Heart left ventricle (tissue), 16 donors: ENCODE results near the gene ALDH1L1. TPM values are rescaled to one million over a fixed set of nuclear protein-coding genes. Genes with fewer than 3 reads are reported as not detected.
A peak's percentile ranks its signal among the peaks of the same experiment; 100 is the strongest.

Experiments used
- ATAC-seq, 4 donors: fragments of 200-7000 bp; cut with Tn5 transposase; one replicate each; pipeline ENCODE4 v1.9.1; 2020 to 2022; ENCODE audit warnings: moderate library complexity in 4 of 4, mild to moderate bottlenecking in 3 of 4, moderate number of reproducible peaks in 1 of 4
- DNase-seq, 5 donors: peaks; one replicate each; pipeline ENCODE4 v3.0.0-alpha.2; 2020
- H3K27ac ChIP-seq, 12 donors: fragments of 200-600 bp; sonication (generic) in 4 of 12; one replicate each; pipeline versions ENCODE4 v1.5.0 to v1.8.0; 2016 to 2022; ENCODE audit warnings: mild to moderate bottlenecking in 2 of 12
- H3K27me3 ChIP-seq, 9 donors: fragments of 200-600 bp; sonication (generic) in 2 of 9; one replicate each; pipeline versions ENCODE4 v1.5.1 to v1.8.0; 2016 to 2022; ENCODE audit warnings: mild to moderate bottlenecking in 3 of 9
- H3K36me3 ChIP-seq, 9 donors: fragments of 200-600 bp; sonication (generic) in 2 of 9; one replicate each; pipeline versions ENCODE4 v1.5.0 to v1.8.0; 2018 to 2022; ENCODE audit warnings: mild to moderate bottlenecking in 2 of 9
- H3K4me1 ChIP-seq, 12 donors: fragments of 200-600 bp; sonication (generic) in 4 of 12; one replicate each; pipeline versions ENCODE4 v1.5.0 to v1.8.0; 2016 to 2022; ENCODE audit warnings: mild to moderate bottlenecking in 3 of 12
- H3K4me3 ChIP-seq, 12 donors: fragments of 200-600 bp; sonication (generic) in 4 of 12; one replicate each; pipeline versions ENCODE4 v1.5.0 to v1.8.0; 2017 to 2022; ENCODE audit warnings: mild to moderate bottlenecking in 9 of 12, moderate library complexity in 4 of 12
- H3K9me3 ChIP-seq, 12 donors: fragments of 200-600 bp; sonication (generic) in 4 of 12; one replicate each; pipeline versions ENCODE4 v1.5.0 to v1.8.0; 2016 to 2022; ENCODE audit warnings: mild to moderate bottlenecking in 1 of 12
- POLR2A ChIP-seq, 2 donors: fragments of 450-650 bp; IDR thresholded peaks; one replicate each; pipeline ENCODE4 v1.6.1; 2017; ENCODE audit warnings: antibody characterized with exemption in 2 of 2, mild to moderate bottlenecking in 2 of 2, moderate library complexity in 2 of 2
- WGBS, 4 donors: extraction: QIAGEN DNeasy Blood & Tissue Kit in 2 of 4; methylation state at CpG; one replicate each; pipeline versions ENCODE4 v1.1.5 to v1.1.7; 2013 to 2018; 5-methylcytosine and 5-hydroxymethylcytosine counted together
- intact Hi-C, 10 donors: fragments of 100-400 bp; cut with DNase I; formaldehyde crosslinking; loops; one replicate each; pipeline versions ENCODE4 v1.11.1 to v1.14.2; 2022
- polyA plus RNA-seq, 2 donors: library from polyadenylated mRNA; stranded (reverse); fragments of 200-250 nt; gene quantifications; one replicate each; pipeline ENCODE4 v1.2.3, GENCODE V29; 2013
- total RNA-seq, 9 donors: library from RNA; depleted of rRNA in 2 of 9; stranded (reverse); fragments of >200 nt in 2 of 9; fragmentation: NEBNext Ultra II Directional in 3 of 9; extraction: Animal tissue kit (Norgen Biotek cat#: 25700) in 3 of 9; gene quantifications; one replicate each; pipeline versions ENCODE4 v1.1.0 to v1.2.4, GENCODE V29; 2016 to 2023
- TF ChIP-seq, protein P1 (sequence below), 12 donors: fragments of 200-600 bp; sonication (generic) in 4 of 12; IDR thresholded peaks; one replicate each; pipeline versions ENCODE4 v1.5.0 to v1.8.0; 2018 to 2022; ENCODE audit warnings: antibody characterized with exemption in 12 of 12, mild to moderate bottlenecking in 5 of 12
- donor health status: ischemic (EF 13 %, LVEDD 7.1; RV severe dilation, severe dysfunction).
- donor health status: healthy with polysubstance abuse.
- donor health status: DM: no; HTN: yes; CAD: no.
- donor health status: DM: no; HTN: no; CAD: no.
- donor health status: ischemic (EF 25% LVEDD 6.9; RV normal size, moderate dysfunction).
- donor health status: ischemic (EF 25% LVEDD 5.7; RV mildly dilated, moderate dysfunction).
- donor health status: healthy.
- donor health status: DM: yes; HTN: yes; CAD: no.
- donor health status: ischemic (EF 35%, LVEDD 5.7; RV mildly dilated, moderate dysfunction).
- donor health status: nonischemic (EF 11% LVEDD 7.7; RV severe dilation, severe dysfunction).
- donor health status: DM: yes; HTN: yes; CAD: no.
- donor health status: PGD.
- donor health status: ischemic (EF 29% LVEDD 5.4; RV normal size, mild dysfunction).
- donor health status: nonischemic (EF 23%, LVEDD 6.1; RV moderate dilation, normal function).

ALDH1L1 gene
- total and polyA plus RNA-seq, 11 donors = 13.4 to 74.1 (median 29.0) TPM

GRCh38 chr3:126103121-126104027, 77.0 kb downstream of the ALDH1L1 start:
- 80 to 90% (median 84%) methylated on average over 17 to 22 of the region's 22 CpGs for WGBS, 4 donors
- Histone ChIP-seq H3K4me1 (peaks cover 0 to 34% (median 22%) of the 10 kb centered on the region in 12 donors), H3K27me3 (no peaks in the 10 kb centered on the region), H3K27ac (peak overlapping the region in 9 of 12 donors; percentile 5 to 75 (median 49)), H3K9me3 (no peaks in the 10 kb centered on the region), H3K36me3 (peaks cover 0 to 31% (median 0%) of the 10 kb centered on the region in 9 donors), H3K4me3 (no peak overlapping the region)
- intact Hi-C loops = no loop called here
- TF ChIP-seq, protein P1, sequence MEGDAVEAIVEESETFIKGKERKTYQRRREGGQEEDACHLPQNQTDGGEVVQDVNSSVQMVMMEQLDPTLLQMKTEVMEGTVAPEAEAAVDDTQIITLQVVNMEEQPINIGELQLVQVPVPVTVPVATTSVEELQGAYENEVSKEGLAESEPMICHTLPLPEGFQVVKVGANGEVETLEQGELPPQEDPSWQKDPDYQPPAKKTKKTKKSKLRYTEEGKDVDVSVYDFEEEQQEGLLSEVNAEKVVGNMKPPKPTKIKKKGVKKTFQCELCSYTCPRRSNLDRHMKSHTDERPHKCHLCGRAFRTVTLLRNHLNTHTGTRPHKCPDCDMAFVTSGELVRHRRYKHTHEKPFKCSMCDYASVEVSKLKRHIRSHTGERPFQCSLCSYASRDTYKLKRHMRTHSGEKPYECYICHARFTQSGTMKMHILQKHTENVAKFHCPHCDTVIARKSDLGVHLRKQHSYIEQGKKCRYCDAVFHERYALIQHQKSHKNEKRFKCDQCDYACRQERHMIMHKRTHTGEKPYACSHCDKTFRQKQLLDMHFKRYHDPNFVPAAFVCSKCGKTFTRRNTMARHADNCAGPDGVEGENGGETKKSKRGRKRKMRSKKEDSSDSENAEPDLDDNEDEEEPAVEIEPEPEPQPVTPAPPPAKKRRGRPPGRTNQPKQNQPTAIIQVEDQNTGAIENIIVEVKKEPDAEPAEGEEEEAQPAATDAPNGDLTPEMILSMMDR (IDR thresholded peaks at IDR 0.05) = peak in 1 of 12 donors; percentile 10
- TF ChIP-seq POLR2A (IDR thresholded peaks at IDR 0.05) = no peak
- ATAC-seq (no peak), DNase-seq (no peak)

GRCh38 chr3:126102530-126102951, 77.8 kb downstream of the ALDH1L1 start:
- peaks cover 0 to 26% (median 0%) of the 10 kb centered on the region in 9 donors for H3K36me3 ChIP-seq
- peak in 2 of 5 donors; percentile 54 to 61 for DNase-seq
- no peaks in the 10 kb centered on the region for H3K27me3 ChIP-seq
- ATAC-seq = peak; percentile 41 to 72 (median 58)
- intact Hi-C loops = no loop called here
- 33 to 49% (median 49%) methylated on average over 3 to 5 of the region's 5 CpGs for WGBS, 4 donors
- no peaks in the 10 kb centered on the region for H3K9me3 ChIP-seq
- TF ChIP-seq POLR2A (IDR thresholded peaks at IDR 0.05) = no peak
- TF ChIP-seq, protein P1 (IDR thresholded peaks at IDR 0.05) = no peak
- H3K4me1 ChIP-seq = peaks cover 0 to 34% (median 22%) of the 10 kb centered on the region in 12 donors
- no peak overlapping the region for H3K4me3 ChIP-seq
- H3K27ac ChIP-seq = peak overlapping the region in 10 of 12 donors; percentile 5 to 75 (median 43)

DNA sequence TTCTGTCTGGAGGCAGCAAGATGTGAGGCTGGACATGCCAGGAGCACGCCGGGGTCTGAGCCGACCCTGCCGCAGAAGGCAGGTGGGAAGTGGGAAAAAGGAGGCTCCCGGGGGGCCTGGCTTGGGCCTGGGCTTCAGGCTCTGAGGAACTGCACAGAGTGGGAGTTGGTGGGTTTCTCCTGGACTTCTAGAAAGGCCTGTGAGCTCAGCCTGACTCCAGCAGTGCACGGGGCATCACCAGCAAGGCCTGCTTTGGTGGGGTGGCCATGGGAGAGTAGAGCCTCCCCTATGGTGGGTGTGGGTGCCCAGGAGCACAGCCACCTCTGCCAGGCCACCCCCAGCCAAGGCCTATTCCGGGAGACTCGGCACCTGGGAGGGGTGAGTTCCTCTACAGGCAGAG, 78.4 kb downstream of the ALDH1L1 start:
- TF ChIP-seq POLR2A (IDR thresholded peaks at IDR 0.05) = no peak
- TF ChIP-seq, protein P1 (IDR thresholded peaks at IDR 0.05) = no peak
- no peak for DNase-seq
- Histone ChIP-seq H3K36me3 (peaks cover 0 to 22% (median 0%) of the 10 kb centered on the region in 9 donors), H3K27ac (peak overlapping the region in 9 of 12 donors; percentile 5 to 75 (median 49)), H3K27me3 (no peaks in the 10 kb centered on the region), H3K4me1 (peaks cover 0 to 34% (median 22%) of the 10 kb centered on the region in 12 donors), H3K4me3 (no peak overlapping the region), H3K9me3 (peaks cover 0 to 4% (median 0%) of the 10 kb centered on the region in 12 donors)
- ATAC-seq = peak in 3 of 4 donors; percentile 6 to 15 (median 13)
- intact Hi-C loops = no loop called here
- WGBS, 4 donors = 77 to 94% (median 90%) methylated on average over 8 of the region's 8 CpGs

DNA sequence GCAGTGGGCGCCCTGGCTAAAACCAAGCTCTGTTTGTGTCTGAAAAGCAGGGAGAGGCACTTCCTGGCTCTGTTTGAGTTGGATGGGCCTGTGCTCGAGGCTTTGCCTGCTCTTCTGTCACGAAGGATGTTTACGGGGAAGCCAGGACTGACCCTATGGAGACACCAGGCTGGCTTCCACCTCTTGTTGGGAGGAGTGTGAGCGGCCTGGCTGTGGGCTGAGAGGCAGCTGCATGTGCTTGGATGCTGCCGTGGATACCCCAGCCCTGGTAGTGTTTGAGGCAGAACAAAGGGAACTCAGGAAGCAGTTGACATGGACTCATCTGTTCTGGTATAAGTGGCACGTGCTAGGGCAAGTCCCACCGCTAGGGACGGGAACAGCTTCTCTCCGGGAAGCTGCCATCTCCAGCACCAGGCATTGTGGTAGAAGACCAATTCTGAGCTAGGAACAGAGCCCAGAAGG, 78.8 kb downstream of the ALDH1L1 start:
- Histone ChIP-seq H3K9me3 (peaks cover 0 to 8% (median 0%) of the 10 kb centered on the region in 12 donors), H3K36me3 (peaks cover 0 to 17% (median 0%) of the 10 kb centered on the region in 9 donors), H3K27ac (peak overlapping the region in 5 of 12 donors; percentile 9 to 75 (median 59)), H3K4me1 (peaks cover 0 to 34% (median 22%) of the 10 kb centered on the region in 12 donors), H3K4me3 (no peak overlapping the region), H3K27me3 (no peaks in the 10 kb centered on the region)
- TF ChIP-seq POLR2A (IDR thresholded peaks at IDR 0.05) = no peak
- TF ChIP-seq, protein P1 (IDR thresholded peaks at IDR 0.05) = no peak
- WGBS, 4 donors = 67 to 78% (median 73%) methylated on average over 7 to 10 of the region's 10 CpGs
- DNase-seq (no peak), ATAC-seq (peak in 3 of 4 donors; percentile 11 to 56 (median 38))
- intact Hi-C loops = no loop called here
